ENCODE measurements around the gene ALPK3.

ALPK3 gene

GRCh38 chr15:84816694-84817465 is at the start of gene ALPK3:
Gene ALPK3 (plus strand): TSS chr15:84817356. CDS start chr15:84817453, 97 bp downstream.
- no peak for DNase-seq (ENCODE audit: low spot score)

- no peak for DNase-seq (ENCODE audit: low spot score)
These were observed 45.1 kb upstream of the ALPK3 start for GRCh38 chr15:84772031-84772430.

- DNase-seq (ENCODE audit: low spot score) = no peak
These were observed 44.7 kb upstream of the ALPK3 start for GRCh38 chr15:84772467-84772866.

GRCh38 chr15:84773716-84774115 is 43.4 kb upstream of the ALPK3 start:
- DNase-seq (ENCODE audit: low spot score) = no peak

- no peak for DNase-seq (ENCODE audit: low spot score)
These were observed 41.2 kb upstream of the ALPK3 start for GRCh38 chr15:84775867-84776449.

- DNase-seq (ENCODE audit: low spot score) = no peak
These were observed 39.0 kb upstream of the ALPK3 start for GRCh38 chr15:84778194-84778593.

GRCh38 chr15:84780492-84780891 is 36.7 kb upstream of the ALPK3 start:
- no peak for DNase-seq (ENCODE audit: low spot score)

GRCh38 chr15:84781495-84781894 is 35.7 kb upstream of the ALPK3 start:
- no peak for DNase-seq (ENCODE audit: low spot score)

- DNase-seq (ENCODE audit: low spot score) = no peak
These were observed 34.8 kb upstream of the ALPK3 start for GRCh38 chr15:84782346-84782745.

- no peak for DNase-seq (ENCODE audit: low spot score)
These were observed 33.5 kb upstream of the ALPK3 start for GRCh38 chr15:84783493-84784251.

- DNase-seq (ENCODE audit: low spot score) = no peak
These were observed 32.9 kb upstream of the ALPK3 start for GRCh38 chr15:84784262-84784661.

GRCh38 chr15:84785053-84785452 is 32.1 kb upstream of the ALPK3 start:
- DNase-seq (ENCODE audit: low spot score) = no peak

- DNase-seq (ENCODE audit: low spot score) = no peak
These were observed 28.7 kb upstream of the ALPK3 start for GRCh38 chr15:84788500-84788899.

GRCh38 chr15:84789762-84790161 is 27.4 kb upstream of the ALPK3 start:
- no peak for DNase-seq (ENCODE audit: low spot score)

- DNase-seq (ENCODE audit: low spot score) = no peak
These were observed 26.5 kb upstream of the ALPK3 start for GRCh38 chr15:84790676-84791075.

GRCh38 chr15:84791763-84792162 is 25.4 kb upstream of the ALPK3 start:
- DNase-seq (ENCODE audit: low spot score) = no peak

GRCh38 chr15:84793431-84794161 is 23.6 kb upstream of the ALPK3 start:
- DNase-seq (ENCODE audit: low spot score) = no peak

- no peak for DNase-seq (ENCODE audit: low spot score)
These were observed 23.0 kb upstream of the ALPK3 start for GRCh38 chr15:84794162-84794547.

- DNase-seq (ENCODE audit: low spot score) = no peak
These were observed 22.0 kb upstream of the ALPK3 start for GRCh38 chr15:84795186-84795585.

GRCh38 chr15:84797212-84797611 is 19.9 kb upstream of the ALPK3 start:
- DNase-seq (ENCODE audit: low spot score) = no peak

- DNase-seq (ENCODE audit: low spot score) = no peak
These were observed 19.4 kb upstream of the ALPK3 start for GRCh38 chr15:84797801-84798200.

GRCh38 chr15:84798436-84798946 is 18.7 kb upstream of the ALPK3 start:
- DNase-seq (ENCODE audit: low spot score) = no peak

Data from activated CD4-positive, alpha-beta T cell treated with anti-CD3 and anti-CD28 coated beads, Interleukin-2, Interleukin-4, amounts not matched to agents 100 ng/mL and 50 ng/mL, durations not matched to agents 16 hours and 8 hours (primary cell).